Choroid plexus epithelial cell (primary cell): ENCODE results near the gene ARRB1.

Source experiments
- DNase-seq: peaks from one replicate; pipeline ENCODE4 v3.0.0-alpha.2; 2010; ENCODE audit warnings: low read depth
- H3K4me3 ChIP-seq: 2 replicates; pipeline ENCODE4 v1.5.1; 2011; ENCODE audit warnings: low read depth, mild to moderate bottlenecking, control low read depth, low read length, moderate library complexity
- CTCF ChIP-seq: conservative IDR thresholded peaks from 2 replicates; pipeline ENCODE4 v1.5.1; 2011; ENCODE audit warnings: low read depth, mild to moderate bottlenecking, control low read depth, inconsistent platforms, low read length, moderate library complexity

ARRB1 gene

GRCh38 chr11:75246006-75246670 is 105.3 kb downstream of the ARRB1 start:
- no peak for DNase-seq
- H3K4me3 ChIP-seq: no peak overlapping the region
- no peak for TF ChIP-seq CTCF

GRCh38 chr11:75245356-75246005 is 106.0 kb downstream of the ARRB1 start:
- TF ChIP-seq CTCF: no peak
- no peak overlapping the region for H3K4me3 ChIP-seq
- no peak for DNase-seq

GRCh38 chr11:75244052-75244814 is 107.2 kb downstream of the ARRB1 start:
- H3K4me3 ChIP-seq: no peak overlapping the region
- DNase-seq: no peak
- TF ChIP-seq CTCF: no peak

- no peak for DNase-seq
- no peak for TF ChIP-seq CTCF
Measured at GRCh38 chr11:75242722-75243600, 108.5 kb downstream of the ARRB1 start.

GRCh38 chr11:75241906-75242644 is 109.4 kb downstream of the ARRB1 start:
- TF ChIP-seq CTCF: no peak
- no peak for DNase-seq
- H3K4me3 ChIP-seq: peak overlapping the region; percentile 60

More at GRCh38 chr11:75242722-75243600, 108.5 kb downstream of the ARRB1 start:
- no peak overlapping the region for H3K4me3 ChIP-seq
